ENCODE data around the gene MRTFA.
"Not testable (repeated sequence)": the region's sequence is repeated elsewhere in the genome, so short reads cannot be mapped to it uniquely, and the experiment has no call there.

Gene MRTFA

DNA sequence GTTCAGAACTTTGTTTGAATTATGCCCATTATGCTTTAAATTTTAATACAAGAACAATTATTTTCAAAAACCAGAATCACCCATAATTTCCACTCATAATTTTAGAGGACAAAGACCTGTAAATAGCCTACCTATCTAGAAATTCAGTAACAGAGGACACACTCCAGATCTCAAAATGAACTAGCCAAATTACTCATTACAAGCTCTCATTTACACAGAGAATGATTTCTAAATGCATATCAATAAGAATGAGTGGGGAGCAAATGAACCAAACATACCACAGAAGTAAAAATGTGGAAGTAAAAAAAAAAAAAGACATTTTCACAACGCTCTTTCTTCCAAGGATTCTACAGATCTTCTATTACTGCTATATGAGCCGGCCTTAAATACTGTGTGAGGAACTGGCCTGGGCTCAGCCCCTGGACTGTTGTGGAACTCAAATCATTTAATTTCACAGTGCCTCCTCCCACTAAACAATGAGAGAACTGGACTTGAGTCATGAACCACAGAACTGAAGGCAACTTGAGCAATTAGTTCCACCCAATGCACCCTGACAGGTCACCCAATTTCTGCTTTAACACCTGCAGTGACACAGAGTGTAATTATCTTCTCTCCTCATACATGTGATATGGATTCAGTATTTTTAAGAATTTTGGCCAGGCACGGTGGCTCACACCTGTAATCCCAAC is 8.0 kb downstream of the MRTFA start:
- in situ Hi-C loops (cut with MboI; ENCODE audit: low sequenced_read_pairs), result no loop called here

DNA sequence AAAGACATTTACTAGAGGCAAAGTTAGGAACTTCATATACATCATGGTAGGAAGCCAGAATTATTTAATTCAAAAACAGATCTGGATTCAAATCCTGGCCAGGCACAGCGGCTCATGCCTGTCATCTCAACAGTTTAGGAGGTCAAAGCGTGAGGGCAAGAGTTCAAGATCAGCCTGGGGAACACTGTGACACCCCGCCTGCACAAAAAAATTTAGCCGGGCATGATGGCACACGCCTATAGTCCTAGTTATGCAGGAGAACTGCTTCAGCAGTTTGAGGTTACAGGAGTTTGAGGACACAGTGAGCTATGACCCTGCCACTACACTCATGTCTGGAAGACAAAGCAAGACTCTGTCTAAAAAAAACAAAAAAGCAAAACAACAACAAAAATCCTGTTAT is 8.9 kb downstream of the MRTFA start:
- in situ Hi-C loops (cut with MboI; ENCODE audit: low sequenced_read_pairs), result no loop called here

DNA sequence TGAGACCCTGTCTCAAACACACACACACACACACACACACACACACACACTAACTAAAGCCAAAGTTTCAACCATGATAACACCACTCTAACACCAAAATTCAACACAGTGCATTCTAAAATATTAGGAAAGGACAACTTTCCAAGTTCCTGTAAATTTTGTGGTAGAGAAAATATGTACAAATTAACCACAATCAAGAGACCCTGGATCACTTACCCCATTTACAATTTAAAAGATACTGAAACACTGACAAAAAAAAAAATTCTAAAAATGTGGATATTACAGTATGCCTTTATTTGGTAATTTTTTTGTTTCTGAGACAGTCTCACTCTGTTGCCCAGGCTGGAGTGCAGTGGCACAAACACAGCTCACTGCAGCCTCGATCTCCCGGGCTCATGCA is 9.7 kb downstream of the MRTFA start:
- in situ Hi-C loops (cut with MboI; ENCODE audit: low sequenced_read_pairs), result no loop called here

DNA sequence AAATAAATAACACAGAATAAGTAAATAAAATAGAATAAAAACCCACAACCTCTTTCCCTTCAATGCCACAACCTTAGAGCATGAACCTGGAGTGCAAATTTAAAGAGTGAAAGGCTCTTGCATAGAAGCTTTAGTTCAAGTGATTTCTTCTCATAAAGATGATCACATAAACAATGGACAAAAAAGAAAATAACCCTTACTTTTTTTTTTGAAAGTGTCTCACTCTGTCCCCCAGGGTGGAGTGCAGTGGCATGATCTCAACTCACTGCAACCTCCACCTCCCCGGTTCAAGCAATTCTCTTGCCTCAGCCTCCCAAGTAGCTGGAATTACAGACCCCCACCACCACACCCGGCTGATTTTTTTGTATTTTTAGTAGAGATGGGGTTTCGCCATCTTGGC is 10.7 kb downstream of the MRTFA start:
- in situ Hi-C loops (cut with MboI; ENCODE audit: low sequenced_read_pairs), result not testable (repeated sequence)

DNA sequence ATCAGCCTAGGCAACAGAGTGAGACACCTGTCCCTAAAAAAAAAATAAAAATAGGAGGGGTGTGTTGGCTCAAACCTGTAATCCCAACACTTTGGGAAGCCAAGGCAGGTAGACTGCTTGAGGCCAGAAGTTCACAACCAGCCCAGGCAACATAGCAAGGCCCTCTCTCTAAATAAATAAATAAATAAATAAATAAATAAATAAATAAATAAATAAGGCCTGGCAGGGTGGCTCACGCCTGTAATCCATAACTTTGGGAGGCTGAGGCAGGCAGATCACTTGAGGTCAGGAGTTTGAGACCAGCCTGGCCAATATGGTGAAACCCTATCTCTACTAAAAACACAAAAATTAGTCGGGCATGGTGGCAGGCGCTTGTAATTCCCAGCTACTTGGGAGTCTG is 11.2 kb downstream of the MRTFA start:
- in situ Hi-C loops (cut with MboI; ENCODE audit: low sequenced_read_pairs), result not testable (repeated sequence)

DNA sequence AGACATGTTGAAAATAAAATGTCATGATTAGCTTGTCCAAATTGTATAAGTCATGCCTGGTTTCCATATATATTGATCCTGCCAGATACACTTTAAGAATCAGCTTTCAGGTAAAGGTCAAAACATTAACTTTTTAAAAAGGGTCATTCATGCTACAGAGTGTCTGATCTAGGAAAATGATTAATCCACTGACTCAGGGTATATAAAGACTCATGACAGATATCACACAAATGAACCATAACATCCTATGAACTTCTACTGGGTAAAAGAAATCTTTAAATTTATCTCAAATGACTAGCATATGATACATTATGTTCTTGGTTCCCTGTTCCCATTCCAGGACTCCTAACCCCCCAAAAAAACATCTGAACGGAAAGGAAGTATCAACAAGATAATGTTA is 11.7 kb downstream of the MRTFA start:
- in situ Hi-C loops (cut with MboI; ENCODE audit: low sequenced_read_pairs), result no loop called here

- in situ Hi-C loops (cut with MboI; ENCODE audit: low sequenced_read_pairs), result no loop called here
Measured at GRCh38 chr22:40621309-40622151, 15.0 kb downstream of the MRTFA start.

DNA sequence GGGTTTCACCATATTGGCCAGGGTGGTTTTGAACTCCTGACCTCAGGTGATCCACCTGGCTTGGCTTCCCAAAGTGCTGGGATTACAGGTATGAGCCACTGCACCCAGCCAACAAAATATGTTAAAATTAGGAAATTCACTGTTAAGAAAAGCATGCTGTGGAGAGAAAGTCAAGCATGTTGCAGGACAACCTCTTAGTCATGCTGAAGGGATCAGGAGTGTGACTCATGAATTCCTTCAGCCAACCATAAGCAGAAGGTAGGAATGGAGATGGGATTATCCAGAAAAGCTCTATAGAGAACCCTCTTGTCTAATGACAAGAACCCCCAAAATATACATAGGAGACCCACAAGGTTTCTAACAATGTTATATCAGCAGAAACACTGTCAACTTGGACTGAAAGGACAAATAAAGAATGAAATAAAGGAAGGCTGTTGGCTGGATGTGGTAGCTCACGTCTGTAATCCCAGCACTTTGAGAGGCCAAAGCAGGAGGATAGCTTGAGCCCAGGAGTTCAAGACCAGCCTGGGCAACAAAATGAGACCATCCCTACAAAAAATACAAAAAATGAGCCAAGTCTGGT is 16.0 kb downstream of the MRTFA start:
- in situ Hi-C loops (cut with MboI; ENCODE audit: low sequenced_read_pairs), result no loop called here

GRCh38 chr22:40618400-40618799 is 18.1 kb downstream of the MRTFA start:
- in situ Hi-C loops (cut with MboI; ENCODE audit: low sequenced_read_pairs), result no loop called here

GRCh38 chr22:40616578-40616977 is 19.9 kb downstream of the MRTFA start:
- in situ Hi-C loops (cut with MboI; ENCODE audit: low sequenced_read_pairs), result no loop called here

DNA sequence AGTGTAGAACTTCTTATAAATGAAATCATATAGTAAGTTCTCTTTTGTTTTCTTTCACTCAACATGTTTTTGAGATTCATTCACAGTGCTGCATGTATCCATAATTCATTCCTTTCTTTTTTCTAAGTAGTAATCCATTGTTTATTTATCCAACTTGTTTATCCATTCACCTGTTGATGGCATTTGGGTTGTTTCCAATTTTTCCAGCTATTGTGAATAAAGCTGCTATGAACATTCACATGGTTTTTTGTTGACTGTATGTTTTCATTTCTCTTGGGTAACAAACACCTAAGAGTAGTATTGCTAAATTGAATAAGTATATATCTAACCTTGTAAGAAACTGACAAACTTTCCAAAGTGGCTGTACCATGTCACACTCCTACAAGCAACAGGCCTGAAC is 23.5 kb downstream of the MRTFA start:
- in situ Hi-C loops (cut with MboI; ENCODE audit: low sequenced_read_pairs), result no loop called here

DNA sequence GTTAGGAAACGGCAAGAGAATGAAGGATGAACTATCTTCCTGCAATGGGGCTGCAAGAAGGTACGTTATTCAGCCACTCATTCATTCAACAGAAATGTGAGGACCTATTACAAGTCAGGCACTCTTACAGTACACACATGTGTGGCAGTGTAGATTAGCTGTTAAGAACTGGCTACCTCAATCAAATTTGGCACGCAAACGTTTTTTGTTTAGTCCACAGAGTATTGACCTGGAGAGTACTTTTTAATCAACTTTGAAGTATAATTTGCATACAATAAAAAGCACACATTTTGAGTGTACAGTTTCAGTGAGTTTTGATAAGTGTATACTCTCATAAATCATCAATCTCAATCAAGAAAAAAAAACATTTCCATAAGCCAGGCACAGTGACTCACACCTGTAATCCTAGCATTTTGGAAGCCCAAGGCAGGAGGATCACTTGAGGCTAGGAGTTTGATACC is 24.2 kb downstream of the MRTFA start:
- in situ Hi-C loops (cut with MboI; ENCODE audit: low sequenced_read_pairs), result no loop called here

- in situ Hi-C loops (cut with MboI; ENCODE audit: low sequenced_read_pairs), result no loop called here
Measured at GRCh38 chr22:40611606-40612005, 24.9 kb downstream of the MRTFA start.

DNA sequence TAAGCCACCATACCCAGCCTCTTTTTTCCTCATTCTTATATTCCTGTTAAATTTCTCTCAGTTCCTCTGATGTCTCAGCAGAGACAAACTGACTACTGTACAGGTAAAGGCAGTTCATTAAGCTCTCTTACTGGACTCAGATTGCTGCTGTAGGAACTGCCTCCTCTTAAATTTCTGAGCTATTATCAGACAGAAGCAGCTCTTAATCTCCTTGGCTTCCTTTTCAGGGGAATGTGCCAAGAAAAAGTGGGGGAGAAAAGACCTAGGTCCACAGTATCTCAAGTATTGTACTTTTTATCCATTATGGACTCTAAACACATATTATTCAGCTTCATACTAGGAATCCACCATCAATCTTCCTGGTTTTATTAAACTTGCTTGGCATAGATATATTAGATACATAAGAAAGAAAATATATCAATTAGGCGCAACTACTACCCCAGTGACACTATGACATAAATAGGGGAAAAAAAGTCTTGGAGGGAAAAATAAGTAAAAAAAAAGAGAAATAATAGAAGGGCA is 26.1 kb downstream of the MRTFA start:
- in situ Hi-C loops (cut with MboI; ENCODE audit: low sequenced_read_pairs), result no loop called here

GRCh38 chr22:40609216-40609615 is 27.3 kb downstream of the MRTFA start:
- in situ Hi-C loops (cut with MboI; ENCODE audit: low sequenced_read_pairs), result no loop called here

DNA sequence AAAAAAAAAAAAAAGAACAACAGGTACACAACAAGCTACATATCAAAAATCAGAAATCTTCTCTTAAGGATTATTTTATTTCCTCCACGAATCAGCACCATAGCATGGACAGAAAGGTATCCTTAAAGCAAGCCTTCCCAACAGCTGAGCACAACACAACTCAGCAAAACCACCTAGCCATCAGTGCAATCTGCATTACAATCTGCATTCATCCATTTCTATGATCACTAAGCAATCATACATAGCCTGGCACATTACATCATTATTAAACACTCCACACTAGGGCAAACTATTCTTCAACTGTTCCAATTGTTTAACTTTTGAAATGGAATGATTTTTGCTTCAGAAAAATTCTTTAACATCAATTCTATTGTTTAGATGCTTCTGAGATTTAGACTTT is 29.0 kb downstream of the MRTFA start:
- in situ Hi-C loops (cut with MboI; ENCODE audit: low sequenced_read_pairs), result no loop called here

- in situ Hi-C loops (cut with MboI; ENCODE audit: low sequenced_read_pairs), result no loop called here
Measured at GRCh38 chr22:40606306-40606705, 30.2 kb downstream of the MRTFA start.

DNA sequence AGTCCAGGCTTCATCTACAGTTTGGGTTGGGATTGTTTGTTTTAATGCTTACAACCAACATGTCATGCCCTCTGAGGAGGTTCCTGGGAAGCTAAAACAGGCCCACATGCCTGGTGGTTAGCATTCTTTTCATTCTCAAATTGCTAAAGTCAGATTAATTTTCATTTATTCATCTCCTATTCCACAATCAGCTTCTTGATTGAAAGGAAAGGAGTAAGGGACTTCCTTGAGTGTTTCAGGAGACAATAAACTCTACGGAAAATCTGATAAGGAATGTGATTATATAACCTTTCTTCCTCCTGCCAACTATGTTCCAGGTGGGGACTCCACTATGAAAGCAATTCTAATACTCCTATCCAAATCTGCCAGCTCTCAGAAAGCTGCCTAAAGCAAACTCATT is 30.8 kb downstream of the MRTFA start:
- in situ Hi-C loops (cut with MboI; ENCODE audit: low sequenced_read_pairs), result no loop called here

DNA sequence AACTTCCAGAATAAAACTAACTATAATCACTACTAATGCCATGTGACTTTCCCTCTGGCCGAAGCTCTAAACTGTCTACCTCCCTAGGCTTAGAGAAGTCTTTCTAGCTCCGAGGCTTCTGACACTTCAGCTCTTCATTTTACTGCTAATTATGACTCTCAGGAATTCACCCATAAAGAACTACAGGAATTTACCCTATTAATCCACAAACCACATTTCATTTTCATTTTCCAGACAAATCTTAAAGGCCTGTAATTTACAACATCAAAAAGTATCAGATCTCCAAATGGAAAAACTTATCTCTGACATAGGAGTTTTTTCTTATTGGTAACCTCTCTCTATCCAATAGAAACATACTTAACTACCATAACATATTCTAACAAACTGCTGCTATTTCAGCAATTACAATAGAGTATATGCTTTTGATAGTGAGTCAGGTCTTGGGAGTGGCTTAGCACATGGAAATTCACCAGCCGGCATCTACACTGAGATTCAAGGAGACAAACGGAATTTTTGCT is 33.4 kb downstream of the MRTFA start:
- in situ Hi-C loops (cut with MboI; ENCODE audit: low sequenced_read_pairs), result no loop called here

- in situ Hi-C loops (cut with MboI; ENCODE audit: low sequenced_read_pairs), result no loop called here
Measured at GRCh38 chr22:40602231-40602630, 34.3 kb downstream of the MRTFA start.

- in situ Hi-C loops (cut with MboI; ENCODE audit: low sequenced_read_pairs), result no loop called here
Measured at GRCh38 chr22:40599731-40600130, 36.8 kb downstream of the MRTFA start.

DNA sequence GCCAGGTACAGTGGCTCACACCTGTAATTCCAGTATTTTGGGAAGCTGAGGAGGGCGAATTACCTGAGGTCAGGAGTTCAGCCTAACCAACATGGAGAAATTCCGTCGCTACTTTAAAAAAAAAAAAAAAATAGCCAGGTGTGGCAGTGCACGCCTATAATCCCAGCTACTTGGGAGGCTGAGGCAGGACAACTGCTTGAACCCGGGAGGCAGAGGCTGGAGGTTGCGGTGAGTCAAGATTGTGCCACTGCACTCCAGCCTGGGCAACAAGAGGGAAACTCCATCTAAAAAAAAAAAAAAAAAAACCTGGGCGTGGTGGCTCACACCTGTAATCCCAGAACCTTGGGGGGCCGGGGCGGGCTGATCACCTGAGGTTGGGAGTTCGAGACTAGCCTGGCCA is 37.8 kb downstream of the MRTFA start:
- in situ Hi-C loops (cut with MboI; ENCODE audit: low sequenced_read_pairs), result not testable (repeated sequence)

Data from HL-60/S4 treated with phorbol 12-myristate 13-acetate at 8.2 ng/mL for 4 days and 3 days (cell line).